Sigmoid colon (tissue), 4 donors: ENCODE data around the gene ARSI.

Experiments used
- CTCF ChIP-seq, 4 experiments: fragments of 450-650 bp in 3 of 4; fragments of 200-600 bp in 1 of 4; IDR thresholded peaks; one replicate each; pipeline ENCODE4 v1.5.1; 2016 to 2019; ENCODE audit warnings: antibody characterized with exemption in 4 of 4, mild to moderate bottlenecking in 3 of 4, moderate library complexity in 2 of 4
- EP300 ChIP-seq, 4 donors: sonication (generic); formaldehyde crosslinking; IDR thresholded peaks; one replicate each; pipeline ENCODE4 v1.6.1; 2017; ENCODE audit warnings: antibody characterized with exemption in 4 of 4
- POLR2A ChIP-seq, 2 donors: fragments of 450-650 bp; IDR thresholded peaks; one replicate each; pipeline ENCODE4 v1.6.1; 2016; ENCODE audit warnings: antibody characterized with exemption in 2 of 2, mild to moderate bottlenecking in 2 of 2, moderate library complexity in 2 of 2

- TF ChIP-seq EP300 (IDR thresholded peaks at IDR 0.05) = no peak
- no peak for TF ChIP-seq CTCF (IDR thresholded peaks at IDR 0.05)
- TF ChIP-seq POLR2A (IDR thresholded peaks at IDR 0.05) = no peak
Measured at GRCh38 chr5:150294551-150295071, 8.1 kb downstream of the ARSI start.
